GM12878 (cell line): Measurements from ENCODE around the gene SLC6A20. TPM values are rescaled to one million over a fixed set of nuclear protein-coding genes. Genes with fewer than 3 reads are reported as not detected.

ENCODE experiments used
- ATAC-seq: fragments of 200-7000 bp; cut with Tn5 transposase; 3 replicates; pipeline ENCODE4 v1.9.1; 2020; ENCODE audit warnings: mild to moderate bottlenecking, moderate library complexity
- BruUV-seq: library from RNA; stranded (reverse); fragments of 400-500 nt; replicated peaks from 2 replicates; lab custom pipeline; 2021; lab: Mats Ljungman, UMichigan
- CTCF ChIA-PET: fragments of 300-600 bp; sonication (Branson Sonifier 250); formaldehyde crosslinking; extraction: SDS; loops from one replicate; lab custom pipeline; 2021; ENCODE audit warnings: inconsistent platforms; lab: Yijun Ruan, JAX
- POLR2A ChIA-PET: fragments of 350-600 bp; formaldehyde crosslinking; extraction: SDS; loops from one replicate; lab custom pipeline; 2021; ENCODE audit warnings: inconsistent platforms; lab: Charles Lee
- RAD21 ChIA-PET: fragments of 300-600 bp; sonication (Branson Sonifier 250); formaldehyde crosslinking; loops from one replicate; lab custom pipeline; 2023; ENCODE audit warnings: antibody characterized with exemption; ENCODE audit not compliant: unreplicated experiment; lab: Charles Lee
- SMC1A ChIA-PET: fragments of 300-600 bp; sonication (Branson Sonifier 250); formaldehyde crosslinking; loops from one replicate; lab custom pipeline; 2023; ENCODE audit not compliant: unreplicated experiment, uncharacterized antibody; lab: Charles Lee
- DNase-seq: peaks from one replicate; pipeline ENCODE4 v3.0.0-alpha.2; 2011; ENCODE audit warnings: low read depth, low spot score
- FAIRE-seq: peaks from 3 replicates; lab custom pipeline; 2011; peaks lifted over from hg19 to GRCh38; lab: Jason Lieb, UNC
- H2AFZ ChIP-seq: 2 replicates; pipeline ENCODE4 v1.6.0; 2011; ENCODE audit warnings: low read depth, low read length, control low read depth; ENCODE audit not compliant: control insufficient read depth
- H3K27ac ChIP-seq: 2 replicates; pipeline ENCODE4 v1.5.1; 2011; ENCODE audit warnings: control low read depth; ENCODE audit not compliant: control insufficient read depth, insufficient read depth
- H3K27me3 ChIP-seq, 2 experiments: replicated peaks in 1 of 2; 2 replicates each; pipeline versions ENCODE4 v1.6.0 to v1.6.1; 2011; ENCODE audit warnings: low read length in 1 of 2; ENCODE audit not compliant: control insufficient read depth in 2 of 2, insufficient read depth in 2 of 2
- H3K36me3 ChIP-seq, 2 experiments: 2 replicates each; pipeline ENCODE4 v1.5.1; 2011; ENCODE audit warnings: low read length in 1 of 2; ENCODE audit not compliant: control insufficient read depth in 2 of 2, insufficient read depth in 2 of 2
- H3K4me1 ChIP-seq: 2 replicates; pipeline ENCODE4 v1.6.1; 2011; ENCODE audit warnings: mild to moderate bottlenecking, low read length, moderate library complexity, mixed read lengths; ENCODE audit not compliant: control insufficient read depth, insufficient read depth
- H3K4me2 ChIP-seq: 2 replicates; pipeline ENCODE4 v1.6.0; 2011; ENCODE audit warnings: control low read depth; ENCODE audit not compliant: control insufficient read depth, insufficient read depth
- H3K4me3 ChIP-seq: fragments of 200-600 bp; sonication (generic); 2 replicates; pipeline ENCODE4 v1.5.1; 2016
- H3K79me2 ChIP-seq: 2 replicates; pipeline ENCODE4 v1.6.0; 2011; ENCODE audit warnings: low read length; ENCODE audit not compliant: control insufficient read depth, insufficient read depth
- H3K9ac ChIP-seq: 2 replicates; pipeline ENCODE4 v1.8.0; 2011; ENCODE audit warnings: low read length, control low read depth, mixed read lengths; ENCODE audit not compliant: control insufficient read depth, insufficient read depth
- H3K9me3 ChIP-seq: replicated peaks from 3 replicates; pipeline ENCODE4 v1.5.1; 2011; ENCODE audit warnings: mild to moderate bottlenecking, low read length; ENCODE audit not compliant: control insufficient read depth, insufficient read depth
- H4K20me1 ChIP-seq: 2 replicates; pipeline ENCODE4 v1.6.0; 2011; ENCODE audit not compliant: control insufficient read depth, insufficient read depth
- BACH1 ChIP-seq: fragments of 450-650 bp; IDR thresholded peaks from 2 replicates; pipeline ENCODE4 v1.6.1; 2017; ENCODE audit warnings: mild to moderate bottlenecking, borderline replicate concordance
- CHD2 ChIP-seq: IDR thresholded peaks from 2 replicates; pipeline ENCODE4 v1.6.1; 2011; ENCODE audit warnings: low read depth, low read length, improper control_type of control experiment, borderline replicate concordance
- CREM ChIP-seq: IDR thresholded peaks from 2 replicates; pipeline ENCODE4 v1.6.1; 2014; ENCODE audit warnings: antibody characterized with exemption, low read depth
- EED ChIP-seq: sonication (generic); IDR thresholded peaks from 2 replicates; pipeline ENCODE4 v1.6.1; 2016; ENCODE audit warnings: antibody characterized with exemption, low read depth
- ESRRA ChIP-seq: IDR thresholded peaks from 2 replicates; pipeline ENCODE4 v1.6.1; 2012; ENCODE audit warnings: mild to moderate bottlenecking, low read length, improper control_type of control experiment
- HDAC2 ChIP-seq: fragments of 200-600 bp; sonication (generic); IDR thresholded peaks from 2 replicates; pipeline ENCODE4 v1.6.1; 2017
- KLF5 ChIP-seq: fragments of 450-650 bp; IDR thresholded peaks from 2 replicates; pipeline ENCODE4 v1.6.1; 2014; ENCODE audit warnings: mild to moderate bottlenecking; ENCODE audit not compliant: partially characterized antibody
- LARP7 ChIP-seq: fragments of 450-650 bp; IDR thresholded peaks from 2 replicates; pipeline ENCODE4 v1.6.1; 2017; ENCODE audit warnings: mild to moderate bottlenecking
- MTA3 ChIP-seq: IDR thresholded peaks from 2 replicates; pipeline ENCODE4 v1.6.1; 2012; ENCODE audit warnings: low read length, inconsistent platforms, borderline replicate concordance
- NFYA ChIP-seq: IDR thresholded peaks from 2 replicates; pipeline ENCODE4 v1.6.1; 2011; ENCODE audit warnings: low read depth, mild to moderate bottlenecking, low read length, improper control_type of control experiment, borderline replicate concordance
- POLR2AphosphoS5 ChIP-seq: IDR thresholded peaks from 2 replicates; pipeline ENCODE4 v1.6.1; 2011; ENCODE audit warnings: mild to moderate bottlenecking, low read length, inconsistent platforms
- RCOR1 ChIP-seq: conservative IDR thresholded peaks from 2 replicates; pipeline ENCODE4 v1.6.1; 2012; ENCODE audit warnings: low read depth, low read length, improper control_type of control experiment
- SMAD5 ChIP-seq: IDR thresholded peaks from 2 replicates; pipeline ENCODE4 v1.6.1; 2016; ENCODE audit warnings: antibody characterized with exemption, low read depth
- SPI1 ChIP-seq: IDR thresholded peaks from 2 replicates; pipeline ENCODE4 v1.6.1; 2011; ENCODE audit warnings: low read depth, mild to moderate bottlenecking, low read length, moderate library complexity, borderline replicate concordance; ENCODE audit not compliant: insufficient read depth
- STAT1 ChIP-seq: fragments of 450-650 bp; conservative IDR thresholded peaks from 2 replicates; pipeline ENCODE4 v1.6.1; 2014; ENCODE audit warnings: antibody characterized with exemption, mild to moderate bottlenecking
- TCF12 ChIP-seq: IDR thresholded peaks from 2 replicates; pipeline ENCODE4 v1.6.1; 2011; ENCODE audit warnings: low read depth, mild to moderate bottlenecking, low read length
- ZNF24 ChIP-seq: fragments of 450-650 bp; IDR thresholded peaks from 2 replicates; pipeline ENCODE4 v1.6.1; 2017; ENCODE audit warnings: antibody characterized with exemption, mild to moderate bottlenecking
- WGBS: methylation state at CpG from one replicate; pipeline ENCODE4 v1.1.6; 2016; ENCODE audit warnings: low lambda C conversion rate; ENCODE audit not compliant: insufficient replicate concordance, insufficient coverage; ENCODE audit errors: missing lambda C conversion rate; 5-methylcytosine and 5-hydroxymethylcytosine counted together
- in situ Hi-C: fragments of 300-500 bp; cut with MboI; formaldehyde crosslinking; loops from 9 replicates; pipeline ENCODE4 v1.14.3; 2018; ENCODE audit warnings: mixed read lengths
- intact Hi-C: fragments of 100-400 bp; cut with micrococcal nuclease; formaldehyde crosslinking; loops from one replicate; pipeline ENCODE4 v1.14.2; 2022; ENCODE audit not compliant: unreplicated experiment
- polyA plus RNA-seq, 11 experiments: library from polyadenylated mRNA; depleted of rRNA in 4 of 11; unstranded in 6 of 11; stranded (reverse) in 5 of 11; fragments of >200 nt; fragmentation: Nextera tagmentation in 4 of 11; fragmentation: Illumina TruSeq in 1 of 11; extraction: Ambion mirVana in 4 of 11; extraction: Trizol in 1 of 11; gene quantifications; 1 replicate in 1 of 11; 2 replicates in 10 of 11; pipeline versions ENCODE4 v1.2.1 to v1.2.3, GENCODE V29; 2011 to 2016; ENCODE audit warnings: inconsistent platforms in 2 of 11, missing spikeins in 2 of 11, low read depth in 1 of 11
- total RNA-seq, 4 experiments: library from RNA; depleted of rRNA in 3 of 4; stranded (reverse); fragments of >200 nt in 3 of 4; fragmentation: Illumina TruSeq in 1 of 4; extraction: Trizol in 1 of 4; gene quantifications; 2 replicates each; pipeline versions ENCODE4 v1.2.1 to v1.2.3, GENCODE V29; 2013 to 2021
- TF ChIP-seq, protein P1 (sequence below): fragments of 450-650 bp; IDR thresholded peaks from 2 replicates; pipeline ENCODE4 v1.6.1; 2016; ENCODE audit warnings: mild to moderate bottlenecking, moderate library complexity, borderline replicate concordance

The SLC6A20 gene
- total and polyA plus RNA-seq, 10 of the 15 experiments (the other 5 are each of a cell fraction or from before 2014, with no cell fraction given) = 0.31 to 4.1 (median 1.1) TPM

DNA sequence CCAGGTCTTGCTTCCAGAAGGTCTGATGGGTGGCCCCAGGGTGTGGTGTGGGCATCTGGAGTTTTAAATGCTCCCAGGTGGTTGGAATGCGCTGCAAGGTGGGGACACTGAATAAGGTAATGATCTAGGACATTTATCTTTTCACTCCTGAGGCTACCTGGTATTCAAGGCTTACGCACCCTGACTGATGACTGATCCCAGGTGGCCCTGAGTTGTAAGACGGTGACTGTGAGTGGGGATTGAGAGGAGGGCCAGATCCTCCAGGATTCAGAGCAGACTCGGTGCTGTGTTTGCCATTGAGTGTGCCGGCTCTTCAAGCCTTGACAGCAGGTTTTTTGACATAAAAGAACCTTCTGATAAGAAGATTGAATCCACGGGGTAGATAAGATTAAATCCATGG, 40.3 kb downstream of the SLC6A20 start:
- FAIRE-seq (no peak), DNase-seq (no peak), ATAC-seq (no peak)
- Histone ChIP-seq H4K20me1 (no peaks in the 10 kb centered on the region), H2AFZ (no peak overlapping the region), H3K27me3 (no peaks in the 10 kb centered on the region), H3K36me3 (no peaks in the 10 kb centered on the region; a peak in 1 of 4 replicates), H3K9ac (no peak overlapping the region), H3K27ac (no peak overlapping the region), H3K4me1 (no peaks in the 10 kb centered on the region), H3K4me2 (no peak overlapping the region), H3K79me2 (no peaks in the 10 kb centered on the region), H3K9me3 (no peaks in the 10 kb centered on the region), H3K4me3 (no peak overlapping the region)
- 46% methylated on average over 6 of the region's 6 CpGs for WGBS
- intact Hi-C loops = no loop called here
- ChIA-PET RAD21 (interaction anchor here (0.8 to 1.2 kb wide), 2 partner anchors 13 to 173 kb away, joined by 3 read pairs; no protein-coding TSS in a partner anchor), SMC1A (interaction anchor here (1.8 kb wide), 1 partner anchor 322 kb away, joined by 4 read pairs; no protein-coding TSS in a partner anchor), POLR2A (no interaction called here), CTCF (no interaction called here)
- in situ Hi-C loops = loop anchor here (10.0 kb wide), 1 partner anchor 309 kb away; no protein-coding TSS in a partner anchor
- BruUV-seq = no TSS peak
- no peak for TF ChIP-seq TCF12
- TF ChIP-seq KLF5 = no peak
- no peak for TF ChIP-seq SMAD5
- no peak for TF ChIP-seq BACH1
- no peak for TF ChIP-seq NFYA
- TF ChIP-seq CHD2 = no peak
- no peak for TF ChIP-seq POLR2AphosphoS5
- no peak for TF ChIP-seq MTA3
- no peak for TF ChIP-seq EED
- TF ChIP-seq STAT1 = no peak
- TF ChIP-seq CREM = no peak
- no peak for TF ChIP-seq ESRRA
- no peak for TF ChIP-seq SPI1
- TF ChIP-seq ZNF24 = no peak
- TF ChIP-seq, protein P1, sequence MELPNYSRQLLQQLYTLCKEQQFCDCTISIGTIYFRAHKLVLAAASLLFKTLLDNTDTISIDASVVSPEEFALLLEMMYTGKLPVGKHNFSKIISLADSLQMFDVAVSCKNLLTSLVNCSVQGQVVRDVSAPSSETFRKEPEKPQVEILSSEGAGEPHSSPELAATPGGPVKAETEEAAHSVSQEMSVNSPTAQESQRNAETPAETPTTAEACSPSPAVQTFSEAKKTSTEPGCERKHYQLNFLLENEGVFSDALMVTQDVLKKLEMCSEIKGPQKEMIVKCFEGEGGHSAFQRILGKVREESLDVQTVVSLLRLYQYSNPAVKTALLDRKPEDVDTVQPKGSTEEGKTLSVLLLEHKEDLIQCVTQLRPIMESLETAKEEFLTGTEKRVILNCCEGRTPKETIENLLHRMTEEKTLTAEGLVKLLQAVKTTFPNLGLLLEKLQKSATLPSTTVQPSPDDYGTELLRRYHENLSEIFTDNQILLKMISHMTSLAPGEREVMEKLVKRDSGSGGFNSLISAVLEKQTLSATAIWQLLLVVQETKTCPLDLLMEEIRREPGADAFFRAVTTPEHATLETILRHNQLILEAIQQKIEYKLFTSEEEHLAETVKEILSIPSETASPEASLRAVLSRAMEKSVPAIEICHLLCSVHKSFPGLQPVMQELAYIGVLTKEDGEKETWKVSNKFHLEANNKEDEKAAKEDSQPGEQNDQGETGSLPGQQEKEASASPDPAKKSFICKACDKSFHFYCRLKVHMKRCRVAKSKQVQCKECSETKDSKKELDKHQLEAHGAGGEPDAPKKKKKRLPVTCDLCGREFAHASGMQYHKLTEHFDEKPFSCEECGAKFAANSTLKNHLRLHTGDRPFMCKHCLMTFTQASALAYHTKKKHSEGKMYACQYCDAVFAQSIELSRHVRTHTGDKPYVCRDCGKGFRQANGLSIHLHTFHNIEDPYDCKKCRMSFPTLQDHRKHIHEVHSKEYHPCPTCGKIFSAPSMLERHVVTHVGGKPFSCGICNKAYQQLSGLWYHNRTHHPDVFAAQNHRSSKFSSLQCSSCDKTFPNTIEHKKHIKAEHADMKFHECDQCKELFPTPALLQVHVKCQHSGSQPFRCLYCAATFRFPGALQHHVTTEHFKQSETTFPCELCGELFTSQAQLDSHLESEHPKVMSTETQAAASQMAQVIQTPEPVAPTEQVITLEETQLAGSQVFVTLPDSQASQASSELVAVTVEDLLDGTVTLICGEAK = no peak
- no peak for TF ChIP-seq HDAC2
- TF ChIP-seq LARP7 = no peak
- TF ChIP-seq RCOR1 = no peak
